Measurements from ENCODE around the gene EPB41L2.

Gene EPB41L2

DNA sequence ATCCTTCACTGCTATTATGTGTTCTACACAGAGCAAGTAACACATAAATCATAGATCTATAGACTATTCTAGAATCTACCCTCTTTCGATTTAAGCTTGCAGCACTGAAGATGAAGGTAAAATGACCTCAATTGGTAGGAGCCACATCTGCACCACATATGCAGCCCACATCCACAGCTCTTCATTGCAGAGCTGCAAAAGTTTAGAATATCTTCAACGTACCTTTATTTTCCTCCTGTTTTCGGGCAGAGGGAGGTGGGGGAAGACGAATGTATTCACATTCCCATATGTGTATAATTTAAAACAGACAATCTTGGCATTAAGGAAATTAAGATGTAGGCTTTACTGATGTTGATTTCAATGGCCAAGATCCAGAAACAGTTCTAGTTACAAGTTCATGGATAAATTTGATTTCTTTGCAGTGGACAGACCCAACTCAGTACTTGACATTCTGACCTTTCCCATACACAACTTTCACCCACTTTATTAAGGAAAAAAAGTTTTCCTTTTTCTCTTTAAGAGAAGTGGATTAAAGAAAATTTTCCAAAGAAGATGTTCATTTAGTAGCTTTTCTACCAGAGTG lies 14.0 kb downstream of the EPB41L2 start:
- Histone ChIP-seq H3K9me3 (peaks cover 6% of the 10 kb centered on the region), H3K27ac (no peak overlapping the region), H3K4me3 (ENCODE audit: low read depth in 1 of 2, low read length in 1 of 2) (no peak overlapping the region), H3K27me3 (no peaks in the 10 kb centered on the region), H3K4me1 (ENCODE audit: control insufficient read depth in 1 of 2, insufficient read depth in 1 of 2, low read depth in 1 of 2, low read length in 1 of 2) (no peaks in the 10 kb centered on the region), H3K36me3 (no peaks in the 10 kb centered on the region)
- TF ChIP-seq, protein P1, sequence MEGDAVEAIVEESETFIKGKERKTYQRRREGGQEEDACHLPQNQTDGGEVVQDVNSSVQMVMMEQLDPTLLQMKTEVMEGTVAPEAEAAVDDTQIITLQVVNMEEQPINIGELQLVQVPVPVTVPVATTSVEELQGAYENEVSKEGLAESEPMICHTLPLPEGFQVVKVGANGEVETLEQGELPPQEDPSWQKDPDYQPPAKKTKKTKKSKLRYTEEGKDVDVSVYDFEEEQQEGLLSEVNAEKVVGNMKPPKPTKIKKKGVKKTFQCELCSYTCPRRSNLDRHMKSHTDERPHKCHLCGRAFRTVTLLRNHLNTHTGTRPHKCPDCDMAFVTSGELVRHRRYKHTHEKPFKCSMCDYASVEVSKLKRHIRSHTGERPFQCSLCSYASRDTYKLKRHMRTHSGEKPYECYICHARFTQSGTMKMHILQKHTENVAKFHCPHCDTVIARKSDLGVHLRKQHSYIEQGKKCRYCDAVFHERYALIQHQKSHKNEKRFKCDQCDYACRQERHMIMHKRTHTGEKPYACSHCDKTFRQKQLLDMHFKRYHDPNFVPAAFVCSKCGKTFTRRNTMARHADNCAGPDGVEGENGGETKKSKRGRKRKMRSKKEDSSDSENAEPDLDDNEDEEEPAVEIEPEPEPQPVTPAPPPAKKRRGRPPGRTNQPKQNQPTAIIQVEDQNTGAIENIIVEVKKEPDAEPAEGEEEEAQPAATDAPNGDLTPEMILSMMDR (IDR thresholded peaks at IDR 0.05), result no peak

- TF ChIP-seq, protein P1 (IDR thresholded peaks at IDR 0.05), result no peak
- no peaks in the 10 kb centered on the region for H3K36me3 ChIP-seq
- peaks cover 1% of the 10 kb centered on the region for H3K9me3 ChIP-seq
- no peak overlapping the region for H3K4me3 ChIP-seq (ENCODE audit: low read depth in 1 of 2, low read length in 1 of 2)
- H3K27ac ChIP-seq, result no peak overlapping the region
- H3K4me1 ChIP-seq (ENCODE audit: control insufficient read depth in 1 of 2, insufficient read depth in 1 of 2, low read depth in 1 of 2, low read length in 1 of 2), result no peaks in the 10 kb centered on the region
- H3K27me3 ChIP-seq, result no peaks in the 10 kb centered on the region
Measured at GRCh38 chr6:131048459-131048858, 14.6 kb downstream of the EPB41L2 start.

DNA sequence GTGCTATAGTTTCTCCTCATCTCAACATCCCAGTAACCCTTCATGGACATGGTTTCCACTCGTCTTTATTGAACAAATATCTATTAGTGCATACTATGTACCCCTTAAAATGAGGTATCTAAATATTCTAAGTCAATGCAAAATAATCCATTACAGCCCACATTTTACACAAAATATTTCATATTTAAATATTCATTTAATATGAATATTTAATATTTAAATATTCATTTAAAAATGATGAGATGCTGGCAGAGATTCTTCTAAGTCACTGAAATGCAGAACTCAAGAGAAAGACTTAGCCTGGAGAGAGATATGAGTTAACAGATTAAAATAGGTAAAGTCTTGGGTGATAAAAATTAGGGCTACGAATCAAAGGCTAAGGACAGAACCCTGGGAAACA lies 17.9 kb downstream of the EPB41L2 start:
- Histone ChIP-seq H3K9me3 (no peaks in the 10 kb centered on the region), H3K27ac (no peak overlapping the region), H3K4me1 (ENCODE audit: control insufficient read depth in 1 of 2, insufficient read depth in 1 of 2, low read depth in 1 of 2, low read length in 1 of 2) (no peaks in the 10 kb centered on the region), H3K27me3 (no peaks in the 10 kb centered on the region), H3K4me3 (ENCODE audit: low read depth in 1 of 2, low read length in 1 of 2) (no peak overlapping the region), H3K36me3 (no peaks in the 10 kb centered on the region)
- TF ChIP-seq, protein P1 (IDR thresholded peaks at IDR 0.05), result no peak

DNA sequence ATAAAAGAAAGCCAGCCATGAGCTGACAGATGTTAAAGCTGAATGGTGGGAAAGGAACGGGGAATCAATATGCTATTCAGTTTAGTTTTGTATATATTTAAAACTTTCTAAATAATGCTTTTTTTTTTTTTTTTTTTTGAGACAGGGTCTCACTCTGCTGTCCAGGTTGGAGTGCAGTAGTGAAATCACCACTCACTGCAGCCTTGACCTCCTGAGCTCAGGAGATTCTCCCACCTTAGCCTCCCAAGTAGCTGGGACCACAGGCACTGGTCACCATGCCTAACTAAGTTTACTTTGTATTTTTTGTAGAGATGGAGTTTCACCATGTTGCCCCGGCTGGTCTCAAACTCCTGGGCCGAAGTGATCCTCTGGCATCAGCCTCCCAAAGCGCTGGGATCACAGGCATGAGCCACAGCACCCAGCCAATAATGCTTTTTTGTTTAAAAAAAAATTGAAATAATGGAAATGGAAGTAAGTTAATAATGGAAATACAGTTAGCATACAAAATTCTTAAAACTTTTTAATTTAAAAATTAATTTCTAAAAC lies 19.1 kb downstream of the EPB41L2 start:
- Histone ChIP-seq H3K9me3 (no peaks in the 10 kb centered on the region), H3K4me3 (ENCODE audit: low read depth in 1 of 2, low read length in 1 of 2) (no peak overlapping the region), H3K4me1 (ENCODE audit: control insufficient read depth in 1 of 2, insufficient read depth in 1 of 2, low read depth in 1 of 2, low read length in 1 of 2) (no peaks in the 10 kb centered on the region), H3K36me3 (no peaks in the 10 kb centered on the region), H3K27me3 (no peaks in the 10 kb centered on the region), H3K27ac (no peak overlapping the region)
- TF ChIP-seq, protein P1 (IDR thresholded peaks at IDR 0.05), result no peak

DNA sequence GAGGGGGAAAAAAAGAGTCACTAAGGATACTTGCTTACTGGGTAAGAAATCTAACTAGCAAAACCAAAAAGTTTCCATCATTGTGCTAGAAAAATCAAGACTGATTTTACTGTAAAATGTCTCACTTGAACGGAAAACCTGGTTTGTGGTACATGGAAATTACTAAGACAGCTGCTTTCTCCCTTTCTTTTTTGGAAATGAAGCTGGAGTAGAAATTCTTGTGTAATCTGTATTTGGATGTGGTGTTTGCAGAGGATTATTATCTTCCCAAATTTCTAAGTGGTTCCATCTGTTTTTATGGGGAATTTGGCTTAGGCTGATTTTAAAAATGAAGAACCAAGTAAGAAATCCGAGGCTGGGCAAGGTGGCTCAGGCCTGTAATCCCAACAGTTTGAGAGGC lies 20.4 kb downstream of the EPB41L2 start:
- no peak overlapping the region for H3K27ac ChIP-seq
- H3K9me3 ChIP-seq, result no peaks in the 10 kb centered on the region
- no peaks in the 10 kb centered on the region for H3K4me1 ChIP-seq (ENCODE audit: control insufficient read depth in 1 of 2, insufficient read depth in 1 of 2, low read depth in 1 of 2, low read length in 1 of 2)
- TF ChIP-seq, protein P1 (IDR thresholded peaks at IDR 0.05), result no peak
- no peaks in the 10 kb centered on the region for H3K36me3 ChIP-seq
- no peak overlapping the region for H3K4me3 ChIP-seq (ENCODE audit: low read depth in 1 of 2, low read length in 1 of 2)
- no peaks in the 10 kb centered on the region for H3K27me3 ChIP-seq
